Progenitor cell of endocrine pancreas (in vitro differentiated cells): Measurements from ENCODE around the gene PEX6. TPM values are rescaled to one million over a fixed set of nuclear protein-coding genes. Genes with fewer than 3 reads are reported as not detected.

Source experiments
- DNase-seq: peaks from one replicate; pipeline ENCODE4 v3.0.0; 2021; ENCODE audit warnings: low spot score; ENCODE audit not compliant: unreplicated experiment
- H3K27ac Mint-ChIP-seq: 2 replicates; pipeline ENCODE4 v1.8.0; 2021; ENCODE audit warnings: mild to moderate bottlenecking, moderate library complexity, mixed read lengths
- H3K27me3 Mint-ChIP-seq: 2 replicates; pipeline ENCODE4 v1.8.0; 2021; ENCODE audit warnings: mixed read lengths
- H3K36me3 Mint-ChIP-seq: 2 replicates; pipeline ENCODE4 v1.8.0; 2022; ENCODE audit warnings: mixed read lengths; ENCODE audit not compliant: insufficient read depth
- H3K4me1 Mint-ChIP-seq: 2 replicates; pipeline ENCODE4 v1.8.0; 2021; ENCODE audit warnings: low read depth, mixed read lengths
- H3K4me3 Mint-ChIP-seq: 2 replicates; pipeline ENCODE4 v1.8.0; 2021; ENCODE audit warnings: low read depth, mild to moderate bottlenecking, moderate library complexity, mixed read lengths
- H3K9me3 Mint-ChIP-seq: 2 replicates; pipeline ENCODE4 v1.8.0; 2021; ENCODE audit warnings: low read depth, mixed read lengths
- total RNA-seq: library from RNA; stranded (reverse); gene quantifications from 2 replicates; pipeline ENCODE4 v1.2.1, GENCODE V29; 2021
- TF ChIP-seq, protein P1 (sequence below): fragments of 200-600 bp; sonication (generic); IDR thresholded peaks from one replicate; pipeline ENCODE4 v1.5.0; 2021; ENCODE audit warnings: antibody characterized with exemption, mild to moderate bottlenecking; ENCODE audit not compliant: unreplicated experiment

PEX6 gene
- total RNA-seq, 1 donor from 2014 or later = 32.3 TPM

DNA sequence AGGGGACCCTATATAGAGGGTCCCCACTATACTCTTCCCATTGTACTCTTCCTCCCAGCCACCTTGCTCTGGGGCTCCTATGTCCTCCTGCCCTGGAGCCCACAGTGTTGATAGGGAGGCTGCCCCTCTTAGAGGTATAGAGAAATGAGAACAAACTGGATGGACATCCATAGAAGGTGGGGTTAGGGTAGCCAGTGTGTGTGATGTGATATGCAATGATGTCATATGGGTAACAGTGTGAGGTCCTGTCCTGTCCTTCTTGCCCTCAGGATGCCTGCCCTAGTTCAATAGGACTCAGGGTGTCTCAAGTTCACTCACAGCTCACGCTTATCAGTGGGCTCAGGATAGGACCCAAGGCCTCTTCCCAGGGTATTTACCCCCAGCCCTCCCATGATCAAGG is 62.7 kb downstream of the PEX6 start:
- no peak overlapping the region for H3K27ac Mint-ChIP-seq
- H3K9me3 Mint-ChIP-seq = no peaks in the 10 kb centered on the region
- no peaks in the 10 kb centered on the region for H3K27me3 Mint-ChIP-seq
- DNase-seq = no peak
- H3K4me3 Mint-ChIP-seq = no peak overlapping the region
- H3K36me3 Mint-ChIP-seq = no peaks in the 10 kb centered on the region
- TF ChIP-seq, protein P1, sequence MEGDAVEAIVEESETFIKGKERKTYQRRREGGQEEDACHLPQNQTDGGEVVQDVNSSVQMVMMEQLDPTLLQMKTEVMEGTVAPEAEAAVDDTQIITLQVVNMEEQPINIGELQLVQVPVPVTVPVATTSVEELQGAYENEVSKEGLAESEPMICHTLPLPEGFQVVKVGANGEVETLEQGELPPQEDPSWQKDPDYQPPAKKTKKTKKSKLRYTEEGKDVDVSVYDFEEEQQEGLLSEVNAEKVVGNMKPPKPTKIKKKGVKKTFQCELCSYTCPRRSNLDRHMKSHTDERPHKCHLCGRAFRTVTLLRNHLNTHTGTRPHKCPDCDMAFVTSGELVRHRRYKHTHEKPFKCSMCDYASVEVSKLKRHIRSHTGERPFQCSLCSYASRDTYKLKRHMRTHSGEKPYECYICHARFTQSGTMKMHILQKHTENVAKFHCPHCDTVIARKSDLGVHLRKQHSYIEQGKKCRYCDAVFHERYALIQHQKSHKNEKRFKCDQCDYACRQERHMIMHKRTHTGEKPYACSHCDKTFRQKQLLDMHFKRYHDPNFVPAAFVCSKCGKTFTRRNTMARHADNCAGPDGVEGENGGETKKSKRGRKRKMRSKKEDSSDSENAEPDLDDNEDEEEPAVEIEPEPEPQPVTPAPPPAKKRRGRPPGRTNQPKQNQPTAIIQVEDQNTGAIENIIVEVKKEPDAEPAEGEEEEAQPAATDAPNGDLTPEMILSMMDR = no peak
- peaks cover 1% of the 10 kb centered on the region for H3K4me1 Mint-ChIP-seq

DNA sequence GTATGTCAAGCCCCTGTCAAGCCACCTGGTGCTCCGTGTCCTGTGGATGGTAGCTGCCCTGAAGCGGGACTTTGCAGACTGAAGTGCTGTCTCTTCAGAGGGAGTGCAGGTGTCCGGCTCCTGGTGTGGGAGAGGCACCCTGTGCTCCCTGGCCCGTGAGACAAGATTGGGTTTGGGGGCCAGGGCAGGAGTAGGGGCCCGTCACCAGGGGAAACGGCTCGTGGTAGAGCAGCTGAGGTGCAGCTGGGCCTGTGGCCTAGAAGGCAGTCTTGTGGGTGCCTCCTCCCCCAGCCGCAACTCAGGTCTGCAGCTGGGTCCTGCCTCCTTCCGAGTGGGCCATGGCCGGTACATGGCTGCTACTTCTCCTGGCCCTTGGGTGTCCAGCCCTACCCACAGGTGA is 63.2 kb downstream of the PEX6 start, which contains the start of gene PTCRA:
TSS of gene PTCRA (plus strand) at position 322 of the 400 bp plus-strand sequence. CDS start at position 339, 17 bp downstream.
- no peak within 1 kb of the TSS for H3K27ac Mint-ChIP-seq
- H3K4me1 Mint-ChIP-seq = peaks cover 3% of the 10 kb centered on the region
- TF ChIP-seq, protein P1 = no peak
- no peaks in the 10 kb centered on the region for H3K27me3 Mint-ChIP-seq
- no peaks in the 10 kb centered on the region for H3K36me3 Mint-ChIP-seq
- no peaks in the 10 kb centered on the region for H3K9me3 Mint-ChIP-seq
- H3K4me3 Mint-ChIP-seq = no peak within 1 kb of the TSS
- no peak for DNase-seq

DNA sequence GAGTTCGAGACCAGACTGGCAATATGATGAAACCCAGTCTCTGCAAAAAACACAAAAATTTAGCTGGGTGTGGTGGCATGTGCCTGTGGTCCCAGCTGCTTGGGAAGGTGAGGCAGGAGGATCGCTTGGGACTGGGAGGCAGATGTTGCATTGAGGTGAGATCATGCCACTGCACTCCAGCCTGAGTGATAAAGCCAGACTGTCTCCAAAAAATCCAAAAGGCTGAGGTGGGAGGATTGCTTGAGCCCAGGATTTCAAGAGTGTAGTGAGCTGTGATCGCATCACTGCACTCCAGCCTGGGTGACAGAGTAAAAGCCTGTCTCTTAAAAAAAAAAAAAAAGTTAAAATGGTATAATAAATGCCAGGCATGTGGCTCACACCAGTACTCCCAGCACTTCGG is 64.4 kb downstream of the PEX6 start:
- no peaks in the 10 kb centered on the region for H3K27me3 Mint-ChIP-seq
- H3K27ac Mint-ChIP-seq = no peak overlapping the region
- TF ChIP-seq, protein P1 = no peak
- H3K36me3 Mint-ChIP-seq = no peaks in the 10 kb centered on the region
- no peak for DNase-seq
- H3K4me3 Mint-ChIP-seq = no peak overlapping the region
- H3K9me3 Mint-ChIP-seq = no peaks in the 10 kb centered on the region
- peaks cover 3% of the 10 kb centered on the region for H3K4me1 Mint-ChIP-seq

Other genes with a start within 250 kb of the PEX6 start
- 26.8 and 28.4 TPM in 2 replicates for gene TBCC, start 233.1 kb downstream of the PEX6 start, total RNA-seq
- gene BICRAL, start 197.1 kb downstream of the PEX6 start, total RNA-seq = 13.2 and 14.4 TPM in 2 replicates
- 82.8 and 88.9 TPM in 2 replicates for gene RPL7L1, start 99.6 kb downstream of the PEX6 start, total RNA-seq
- not detected in 2 replicates for gene PTCRA, start 63.1 kb downstream of the PEX6 start, total RNA-seq
- gene CNPY3, start 49.7 kb downstream of the PEX6 start, total RNA-seq = 61.5 and 64.1 TPM in 2 replicates
- gene GNMT, start 18.4 kb downstream of the PEX6 start, total RNA-seq = 1.3 and 1.7 TPM in 2 replicates
- gene PPP2R5D, start 5.4 kb upstream of the PEX6 start, total RNA-seq = 52.2 and 53.6 TPM in 2 replicates
- gene MEA1, start 34.8 kb upstream of the PEX6 start, total RNA-seq = 64.0 and 68.4 TPM in 2 replicates
- 86.8 and 91.1 TPM in 2 replicates for gene KLHDC3, start 35.1 kb upstream of the PEX6 start, total RNA-seq
- 60.6 and 62.4 TPM in 2 replicates for gene RRP36, start 42.4 kb upstream of the PEX6 start, total RNA-seq
- gene CUL7, start 74.7 kb upstream of the PEX6 start, total RNA-seq = 58.9 and 60.9 TPM in 2 replicates
- gene MRPL2, start 80.3 kb upstream of the PEX6 start, total RNA-seq = 45.2 and 52.2 TPM in 2 replicates
- gene KLC4, start 80.5 kb upstream of the PEX6 start, total RNA-seq = 71.9 and 73.8 TPM in 2 replicates
- gene PTK7, start 97.1 kb upstream of the PEX6 start, total RNA-seq = 141 and 142 TPM in 2 replicates
- 29.1 and 30.3 TPM in 2 replicates for gene SRF, start 192.1 kb upstream of the PEX6 start, total RNA-seq
- 57.0 and 61.1 TPM in 2 replicates for gene CUL9, start 203.0 kb upstream of the PEX6 start, total RNA-seq